Brain pericyte (primary cell): Measurements from ENCODE around the gene ADAM8.

Source experiments
- DNase-seq: peaks from one replicate; pipeline ENCODE4 v3.0.0-alpha.2; 2012; ENCODE audit warnings: low read depth, low spot score

ADAM8 gene

GRCh38 chr10:133212853-133213494 is 63.7 kb downstream of the ADAM8 start:
- DNase-seq = no peak
